ENCODE data around the gene MRPL34. TPM values are rescaled to one million over a fixed set of nuclear protein-coding genes. Genes with fewer than 3 reads are reported as not detected.
A peak's percentile ranks its signal among the peaks of the same experiment; 100 is the strongest.

The MRPL34 gene
- total and polyA plus RNA-seq, 8 donors: 32.4 to 78.1 (median 39.3) TPM

- no peak for ATAC-seq
- no peak for TF ChIP-seq CTCF (IDR thresholded peaks at IDR 0.05)
- Histone ChIP-seq H3K4me3 (no peak overlapping the region), H3K27me3 (no peaks in the 10 kb centered on the region), H3K36me3 (peaks cover 0 to 28% (median 14%) of the 10 kb centered on the region in 3 donors), H3K4me1 (no peaks in the 10 kb centered on the region), H3K27ac (no peak overlapping the region), H3K9me3 (no peaks in the 10 kb centered on the region)
- intact Hi-C loops (cut with DNase I): loop anchor here in 1 of 3 donors (5.0 to 10.0 kb wide), 2 partner anchors 68 to 511 kb away; no protein-coding TSS in a partner anchor
- no peak for FAIRE-seq
- no peak for DNase-seq
- 90 to 94% methylated on average over 19 of the region's 19 CpGs for WGBS, 2 donors
Observed at GRCh38 chr19:17275441-17276175, 30.1 kb upstream of the MRPL34 start.

- FAIRE-seq (no peak), DNase-seq (no peak), ATAC-seq (no peak)
- Histone ChIP-seq H3K27ac (no peak overlapping the region), H3K4me1 (peaks cover 0 to 4% (median 0%) of the 10 kb centered on the region in 3 donors), H3K9me3 (no peaks in the 10 kb centered on the region), H3K4me3 (no peak overlapping the region), H3K27me3 (peaks cover 0 to 6% (median 0%) of the 10 kb centered on the region in 4 donors), H3K36me3 (peaks cover 0 to 9% (median 9%) of the 10 kb centered on the region in 3 donors)
- no peak for TF ChIP-seq CTCF (IDR thresholded peaks at IDR 0.05)
- intact Hi-C loops (cut with DNase I): loop anchor here in 1 of 3 donors (5.0 to 10.0 kb wide), 2 partner anchors 72 to 515 kb away; no protein-coding TSS in a partner anchor
- WGBS, 2 donors: 65 to 72% methylated on average over 3 of the region's 3 CpGs
Observed at GRCh38 chr19:17279436-17279835, 26.2 kb upstream of the MRPL34 start.

- Histone ChIP-seq H3K36me3 (peaks cover 0 to 2% (median 2%) of the 10 kb centered on the region in 3 donors), H3K27ac (no peak within 1 kb of the TSS), H3K9me3 (no peaks in the 10 kb centered on the region), H3K4me1 (peaks cover 0 to 4% (median 0%) of the 10 kb centered on the region in 3 donors), H3K27me3 (peaks cover 0 to 6% (median 0%) of the 10 kb centered on the region in 4 donors), H3K4me3 (peak within 1 kb of the TSS in 2 of 4 donors; percentile 6 to 13)
- ATAC-seq: peak; percentile 18 to 31 (median 28)
- no peak for TF ChIP-seq CTCF (IDR thresholded peaks at IDR 0.05)
- DNase-seq: peak in 1 of 6 donors; percentile 66
- FAIRE-seq: no peak
- WGBS, 2 donors: 11% methylated on average over 72 to 75 of the region's 75 CpGs
- intact Hi-C loops (cut with DNase I): loop anchor here (2.0 to 10.0 kb wide), 2 partner anchors 215 to 217 kb away; no protein-coding TSS in a partner anchor
Observed at GRCh38 chr19:17281391-17282304, 24.0 kb upstream of the MRPL34 start, which contains the start of gene ANKLE1. ANKLE1 (plus strand) TSS chr19:17281901; CDS start chr19:17281921, 20 bp downstream.

- TF ChIP-seq CTCF (IDR thresholded peaks at IDR 0.05): peak; percentile 95 to 96 (median 96)
- WGBS, 2 donors: 3 to 7% methylated on average over 36 to 45 of the region's 45 CpGs
- no peak overlapping the region for H3K27ac ChIP-seq
- DNase-seq: peak; percentile 76 to 95 (median 88)
- peak overlapping the region in 2 of 4 donors; percentile 6 to 13 for H3K4me3 ChIP-seq
- H3K4me1 ChIP-seq: peaks cover 0 to 4% (median 0%) of the 10 kb centered on the region in 3 donors
- intact Hi-C loops (cut with DNase I): loop anchor here (2.0 to 10.0 kb wide), 2 partner anchors 216 to 218 kb away; no protein-coding TSS in a partner anchor
- no peaks in the 10 kb centered on the region for H3K9me3 ChIP-seq
- H3K36me3 ChIP-seq: no peaks in the 10 kb centered on the region
- H3K27me3 ChIP-seq: peaks cover 0 to 6% (median 0%) of the 10 kb centered on the region in 4 donors
- no peak for FAIRE-seq
- ATAC-seq: peak; percentile 98 to 100 (median 99)
Observed at GRCh38 chr19:17282488-17283125, 23.1 kb upstream of the MRPL34 start.
